22Rv1 (cell line): ENCODE measurements around the gene KLHL7.

ENCODE experiments used
- CTCF ChIP-seq: fragments of 450-650 bp; IDR thresholded peaks from 2 replicates; pipeline ENCODE4 v1.5.1; 2017; ENCODE audit warnings: mild to moderate bottlenecking
- ZFX ChIP-seq: fragments of 450-650 bp; IDR thresholded peaks from 2 replicates; pipeline ENCODE4 v1.6.1; 2017; ENCODE audit warnings: antibody characterized with exemption, borderline replicate concordance

- no peak for TF ChIP-seq CTCF
- TF ChIP-seq ZFX, result no peak
Measured at GRCh38 chr7:23072922-23073321, 32.7 kb upstream of the KLHL7 start.
